Colonic mucosa (tissue), 4 donors: ENCODE results near the gene MADD. TPM values are rescaled to one million over a fixed set of nuclear protein-coding genes. Genes with fewer than 3 reads are reported as not detected.

Experiments
- DNase-seq: peaks from one replicate; pipeline ENCODE4 v3.0.0-alpha.2; 2020
- H3K27ac ChIP-seq: fragments of 200-600 bp; one replicate; pipeline ENCODE4 v1.8.0; 2021
- H3K27me3 ChIP-seq: fragments of 200-600 bp; one replicate; pipeline ENCODE4 v1.8.0; 2021
- H3K36me3 ChIP-seq: fragments of 200-600 bp; one replicate; pipeline ENCODE4 v1.8.0; 2021
- H3K4me1 ChIP-seq: fragments of 200-600 bp; one replicate; pipeline ENCODE4 v1.8.0; 2021; ENCODE audit warnings: mild to moderate bottlenecking
- H3K4me3 ChIP-seq: fragments of 200-600 bp; one replicate; pipeline ENCODE4 v1.8.0; 2021
- H3K9ac ChIP-seq, 2 donors: one replicate each; pipeline ENCODE4 v1.7.0; 2013; ENCODE audit warnings: control low read depth in 2 of 2, low read depth in 2 of 2, low read length in 2 of 2
- H3K9me3 ChIP-seq: fragments of 200-600 bp; one replicate; pipeline ENCODE4 v1.8.0; 2021
- CTCF ChIP-seq: fragments of 200-600 bp; IDR thresholded peaks from one replicate; pipeline ENCODE4 v1.8.0; 2022; ENCODE audit warnings: antibody characterized with exemption, mild to moderate bottlenecking
- intact Hi-C: fragments of 100-400 bp; cut with DNase I; formaldehyde crosslinking; loops from one replicate; pipeline ENCODE4 v1.14.1; 2022
- total RNA-seq, 2 donors: library from RNA; stranded (reverse); fragmentation: NEBNext Ultra II Directional in 1 of 2; extraction: Animal tissue kit (Norgen Biotek cat#: 25700) in 1 of 2; gene quantifications; one replicate each; pipeline ENCODE4 v1.2.1, GENCODE V29; 2021
- donor health status: healthy.
- donor health status: DM: no; HTN: no; CAD: no.
- donor health status: DM: no; HTN: no; CAD: no.

The MADD gene
- total RNA-seq, 2 donors from 2014 or later, result 35.5 to 45.9 TPM

GRCh38 chr11:47328449-47329390 is 58.8 kb downstream of the MADD start:
- DNase-seq, result no peak
- H3K9me3 ChIP-seq, result no peaks in the 10 kb centered on the region
- H3K4me1 ChIP-seq, result peaks cover 7% of the 10 kb centered on the region
- intact Hi-C loops, result no loop called here
- H3K9ac ChIP-seq, result no peak overlapping the region
- no peak overlapping the region for H3K27ac ChIP-seq
- no peak for TF ChIP-seq CTCF
- no peak overlapping the region for H3K4me3 ChIP-seq
- no peaks in the 10 kb centered on the region for H3K27me3 ChIP-seq
- H3K36me3 ChIP-seq, result peaks cover 3% of the 10 kb centered on the region

- Histone ChIP-seq H3K9ac (no peak overlapping the region), H3K4me3 (no peak overlapping the region), H3K4me1 (peaks cover 7% of the 10 kb centered on the region), H3K27me3 (no peaks in the 10 kb centered on the region), H3K9me3 (no peaks in the 10 kb centered on the region), H3K36me3 (peaks cover 3% of the 10 kb centered on the region), H3K27ac (no peak overlapping the region)
- intact Hi-C loops, result no loop called here
- no peak for TF ChIP-seq CTCF
- DNase-seq, result no peak
These were observed 59.6 kb downstream of the MADD start for GRCh38 chr11:47329431-47329986.

GRCh38 chr11:47329987-47330931 is 60.3 kb downstream of the MADD start:
- no peak for DNase-seq
- Histone ChIP-seq H3K36me3 (peaks cover 3% of the 10 kb centered on the region), H3K27ac (no peak overlapping the region), H3K9ac (peak overlapping the region in 1 of 2 donors; percentile 12), H3K9me3 (no peaks in the 10 kb centered on the region), H3K4me3 (no peak overlapping the region), H3K4me1 (peaks cover 7% of the 10 kb centered on the region), H3K27me3 (no peaks in the 10 kb centered on the region)
- TF ChIP-seq CTCF, result no peak
- intact Hi-C loops, result no loop called here

GRCh38 chr11:47331454-47332302 is 61.7 kb downstream of the MADD start:
- peaks cover 7% of the 10 kb centered on the region for H3K4me1 ChIP-seq
- intact Hi-C loops, result no loop called here
- peak overlapping the region; percentile 50 for H3K27ac ChIP-seq
- no peaks in the 10 kb centered on the region for H3K27me3 ChIP-seq
- no peak for TF ChIP-seq CTCF
- no peak overlapping the region for H3K4me3 ChIP-seq
- peaks cover under 1% of the 10 kb centered on the region for H3K36me3 ChIP-seq
- no peaks in the 10 kb centered on the region for H3K9me3 ChIP-seq
- no peak overlapping the region for H3K9ac ChIP-seq
- DNase-seq, result peak; percentile 74
